EH (cell line): ENCODE measurements around the gene PLXDC1.
"Not testable (repeated sequence)": the region's sequence is repeated elsewhere in the genome, so short reads cannot be mapped to it uniquely, and the experiment has no call there.

Experiments
- DNase-seq: peaks from one replicate; pipeline ENCODE4 v3.0.0-alpha.2; 2015; ENCODE audit warnings: low read depth

The PLXDC1 gene

GRCh38 chr17:39125143-39125875 is 26.1 kb downstream of the PLXDC1 start:
- no peak for DNase-seq

- no peak for DNase-seq
These were observed 27.8 kb downstream of the PLXDC1 start for GRCh38 chr17:39123627-39124026.

- DNase-seq: no peak
These were observed 28.4 kb downstream of the PLXDC1 start for GRCh38 chr17:39122991-39123390.

GRCh38 chr17:39121919-39122318 is 29.5 kb downstream of the PLXDC1 start:
- not testable (repeated sequence) for DNase-seq

GRCh38 chr17:39118674-39119419 is 32.6 kb downstream of the PLXDC1 start:
- no peak for DNase-seq

- no peak for DNase-seq
These were observed 35.2 kb downstream of the PLXDC1 start for GRCh38 chr17:39116224-39116623.

GRCh38 chr17:39115135-39115534 is 36.3 kb downstream of the PLXDC1 start:
- DNase-seq: peak; percentile 77

GRCh38 chr17:39114723-39115122 is 36.7 kb downstream of the PLXDC1 start:
- DNase-seq: peak; percentile 82

GRCh38 chr17:39113871-39114270 is 37.6 kb downstream of the PLXDC1 start:
- DNase-seq: no peak

- DNase-seq: no peak
These were observed 40.9 kb downstream of the PLXDC1 start for GRCh38 chr17:39110435-39111136.

- no peak for DNase-seq
These were observed 42.7 kb downstream of the PLXDC1 start for GRCh38 chr17:39108461-39109375.

- DNase-seq: no peak
These were observed 43.5 kb downstream of the PLXDC1 start for GRCh38 chr17:39107973-39108372.

- DNase-seq: no peak
These were observed 44.3 kb downstream of the PLXDC1 start for GRCh38 chr17:39107155-39107554.

GRCh38 chr17:39105705-39106104 is 45.7 kb downstream of the PLXDC1 start:
- no peak for DNase-seq

- DNase-seq: no peak
These were observed 46.8 kb downstream of the PLXDC1 start for GRCh38 chr17:39104657-39105056.

- DNase-seq: peak; percentile 40
These were observed 47.4 kb downstream of the PLXDC1 start for GRCh38 chr17:39104046-39104445.

- DNase-seq: no peak
These were observed 50.3 kb downstream of the PLXDC1 start for GRCh38 chr17:39101091-39101490.

GRCh38 chr17:39100530-39100929 is 50.9 kb downstream of the PLXDC1 start:
- no peak for DNase-seq

GRCh38 chr17:39099663-39100286 is 51.7 kb downstream of the PLXDC1 start:
- no peak for DNase-seq

GRCh38 chr17:39098588-39098987 is 52.8 kb downstream of the PLXDC1 start:
- no peak for DNase-seq

- DNase-seq: no peak
These were observed 53.9 kb downstream of the PLXDC1 start for GRCh38 chr17:39097537-39097936.
